Esophagus (tissue), 2 donors: Measurements from ENCODE around the gene ADAMTS1. TPM values are rescaled to one million over a fixed set of nuclear protein-coding genes. Genes with fewer than 3 reads are reported as not detected.
A peak's percentile ranks its signal among the peaks of the same experiment; 100 is the strongest.
"Not testable (repeated sequence)": the region's sequence is repeated elsewhere in the genome, so short reads cannot be mapped to it uniquely, and the experiment has no call there.

Source experiments
- H3K27ac ChIP-seq, 2 donors: one replicate each; pipeline ENCODE4 v1.5.1; 2013; ENCODE audit warnings: low read depth in 2 of 2, mild to moderate bottlenecking in 2 of 2, inconsistent platforms in 1 of 2, low read length in 1 of 2, moderate library complexity in 1 of 2
- H3K27me3 ChIP-seq, 2 donors: one replicate each; pipeline ENCODE4 v1.6.1; 2013; ENCODE audit warnings: low read length in 2 of 2, control low read depth in 1 of 2, mild to moderate bottlenecking in 1 of 2; ENCODE audit not compliant: insufficient read depth in 2 of 2, control insufficient read depth in 1 of 2
- H3K36me3 ChIP-seq, 2 donors: one replicate each; pipeline ENCODE4 v1.6.1; 2013; ENCODE audit warnings: low read length in 1 of 2; ENCODE audit not compliant: control insufficient read depth in 2 of 2, insufficient read depth in 2 of 2
- H3K4me1 ChIP-seq, 2 donors: one replicate each; pipeline ENCODE4 v1.6.1; 2013; ENCODE audit warnings: low read length in 1 of 2; ENCODE audit not compliant: control insufficient read depth in 2 of 2, insufficient read depth in 2 of 2
- H3K4me3 ChIP-seq, 2 donors: one replicate each; pipeline ENCODE4 v1.5.1; 2013; ENCODE audit warnings: low read length in 2 of 2, mild to moderate bottlenecking in 2 of 2, low read depth in 1 of 2, moderate library complexity in 1 of 2
- H3K9me3 ChIP-seq, 2 donors: one replicate each; pipeline ENCODE4 v1.6.1; 2013; ENCODE audit warnings: mild to moderate bottlenecking in 2 of 2, low read depth in 1 of 2, low read length in 1 of 2, moderate library complexity in 1 of 2; ENCODE audit not compliant: control insufficient read depth in 2 of 2, insufficient read depth in 1 of 2
- WGBS, 2 donors: extraction: QIAGEN DNeasy Blood & Tissue Kit; methylation state at CpG; one replicate each; pipeline ENCODE4 v1.1.7; 2013; 5-methylcytosine and 5-hydroxymethylcytosine counted together
- polyA plus RNA-seq, 2 donors: library from polyadenylated mRNA; stranded (reverse); fragments of 200-250 nt; gene quantifications; one replicate each; pipeline ENCODE4 v1.2.3, GENCODE V29; 2013
- donor health status: healthy with polysubstance abuse.
- donor health status: Bipolar disorder and iron deficiency.

ADAMTS1 gene
- polyA plus RNA-seq, 2 donors = 5.2 to 10.2 TPM

DNA sequence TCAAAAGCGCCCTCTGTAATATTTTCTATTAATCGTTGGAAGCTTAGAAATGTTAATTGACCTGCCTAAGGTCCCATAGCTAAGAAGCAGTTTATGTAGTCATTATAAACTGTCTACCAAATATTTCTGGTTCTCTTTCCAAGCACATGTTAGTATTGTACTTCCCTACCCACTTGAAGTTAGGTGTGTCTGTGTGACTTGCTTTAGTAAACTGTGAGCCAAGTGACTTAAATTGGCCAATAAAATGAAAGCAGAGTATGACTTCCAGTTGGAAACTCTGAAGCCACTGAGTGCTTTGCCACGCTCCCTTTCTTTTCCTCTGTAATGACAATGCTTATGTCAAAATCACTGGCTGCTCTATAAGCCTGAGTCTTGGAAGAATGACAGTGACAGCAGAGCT is 20.6 kb upstream of the ADAMTS1 start:
- Histone ChIP-seq H3K4me3 (no peak overlapping the region), H3K36me3 (no peaks in the 10 kb centered on the region), H3K27ac (no peak overlapping the region), H3K27me3 (no peaks in the 10 kb centered on the region), H3K4me1 (no peaks in the 10 kb centered on the region), H3K9me3 (no peaks in the 10 kb centered on the region)
- WGBS, 2 donors = 93 to 94% methylated on average over 3 of the region's 3 CpGs

DNA sequence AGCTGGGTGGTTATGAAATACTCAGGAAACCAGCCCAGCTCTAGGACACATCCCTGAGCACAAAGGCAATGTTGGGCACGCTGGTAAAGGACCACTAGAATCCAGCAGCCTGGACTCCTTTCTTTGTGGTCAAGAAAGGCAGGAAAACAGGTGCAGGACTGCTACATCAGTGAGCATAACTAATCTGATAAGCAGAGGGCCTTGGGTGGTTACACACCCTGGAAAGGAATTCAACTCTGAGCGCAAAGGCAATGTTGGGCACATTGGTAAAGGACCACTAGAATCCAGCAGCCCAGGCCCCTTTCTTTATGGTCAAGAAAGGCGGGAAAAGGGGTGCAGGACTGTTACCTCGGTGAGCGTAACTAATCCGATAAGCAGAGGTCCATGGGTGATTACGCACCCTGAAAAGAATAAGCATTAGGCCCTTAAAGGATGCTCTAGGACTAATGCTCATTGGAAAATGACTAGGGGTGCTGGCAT is 11.7 kb upstream of the ADAMTS1 start:
- not testable (repeated sequence) for H3K36me3 ChIP-seq, H3K4me1 ChIP-seq, H3K4me3 ChIP-seq, H3K27ac ChIP-seq, H3K9me3 ChIP-seq, H3K27me3 ChIP-seq
- 92 to 95% methylated on average over 7 of the region's 7 CpGs for WGBS, 2 donors

DNA sequence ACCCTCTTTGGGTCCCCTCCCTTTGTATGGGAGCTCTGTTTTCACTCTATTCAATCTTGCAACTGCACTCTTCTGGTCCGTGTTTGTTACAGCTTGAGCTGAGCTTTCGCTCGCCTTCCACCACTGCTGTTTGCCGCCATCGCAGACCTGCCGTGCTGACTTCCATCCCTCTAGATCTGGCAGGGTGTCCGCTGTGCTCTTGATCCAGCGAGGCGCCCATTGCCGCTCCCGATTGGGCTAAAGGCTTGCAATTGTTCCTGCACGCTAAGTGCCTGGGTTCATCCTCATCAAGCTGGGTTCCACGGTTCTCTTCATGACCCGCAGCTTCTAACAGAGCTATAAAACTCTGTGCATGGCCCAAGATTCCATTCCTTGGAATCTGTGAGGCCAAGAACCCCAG is 9.5 kb upstream of the ADAMTS1 start:
- 94 to 97% methylated on average over 14 of the region's 14 CpGs for WGBS, 2 donors
- H3K27me3 ChIP-seq, H3K9me3 ChIP-seq, H3K27ac ChIP-seq, H3K4me1 ChIP-seq, H3K36me3 ChIP-seq, H3K4me3 ChIP-seq: not testable (repeated sequence)

DNA sequence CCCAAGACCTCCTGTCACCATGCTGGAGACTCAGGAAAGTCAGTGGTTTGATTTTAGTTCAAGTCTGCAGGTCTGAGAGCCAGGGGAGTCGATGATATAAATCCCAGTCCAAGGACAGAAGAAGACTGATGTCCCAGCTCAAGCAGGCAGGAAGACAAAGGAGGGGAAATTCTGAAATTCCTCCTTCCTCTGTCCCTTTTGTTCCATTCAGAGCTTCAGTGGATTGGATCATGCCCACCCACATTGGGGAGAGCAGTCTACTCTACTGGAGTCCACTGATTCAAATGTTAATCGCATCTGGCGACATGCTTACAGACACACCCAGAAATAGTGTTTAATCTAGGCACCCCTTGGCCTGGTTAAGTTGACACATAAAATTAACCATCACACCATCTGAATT is 7.2 kb upstream of the ADAMTS1 start:
- Histone ChIP-seq H3K9me3 (no peaks in the 10 kb centered on the region), H3K4me1 (no peaks in the 10 kb centered on the region), H3K4me3 (no peak overlapping the region), H3K27me3 (no peaks in the 10 kb centered on the region), H3K27ac (no peak overlapping the region), H3K36me3 (no peaks in the 10 kb centered on the region)
- WGBS, 2 donors = 86 to 92% methylated on average over 3 of the region's 3 CpGs

DNA sequence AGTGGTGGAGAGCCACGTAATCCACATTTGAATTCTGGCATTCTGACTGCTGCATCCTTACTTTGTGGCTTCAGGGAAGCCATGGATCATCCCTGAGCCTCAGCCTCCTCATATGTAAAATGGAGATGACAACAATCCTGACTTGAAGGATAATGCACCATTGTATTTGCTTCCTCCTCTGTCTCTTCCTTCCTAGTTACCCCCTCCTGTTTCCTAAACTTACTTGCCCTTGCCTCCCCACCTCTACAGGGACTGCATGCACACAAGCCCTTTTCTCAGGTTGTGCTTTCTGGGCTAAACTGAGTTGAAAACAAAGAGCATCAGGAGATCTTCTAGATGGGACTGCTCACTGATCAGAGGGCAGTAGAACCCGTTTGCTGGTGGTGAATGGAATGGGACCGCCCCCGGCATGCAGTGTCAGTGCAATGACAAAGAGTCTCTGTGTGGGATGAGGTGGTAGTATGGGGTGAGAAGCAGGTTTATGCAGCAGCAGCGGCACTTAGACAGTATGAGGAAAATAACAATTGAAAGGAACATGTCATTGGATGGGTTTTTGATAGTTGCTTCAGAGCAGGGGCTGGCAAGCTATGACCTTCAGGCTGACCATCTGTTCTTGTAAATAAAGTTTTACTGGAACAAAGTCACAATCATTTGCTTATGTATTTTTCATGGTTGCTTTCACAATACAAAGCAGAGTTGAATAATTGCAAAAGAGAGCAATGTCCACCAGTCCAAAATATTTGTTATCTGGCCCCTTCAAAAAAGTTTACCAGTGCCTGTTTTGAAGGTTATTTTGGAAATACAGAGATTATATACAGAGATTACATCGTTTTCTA is 6.1 kb upstream of the ADAMTS1 start:
- Histone ChIP-seq H3K27ac (no peak overlapping the region), H3K27me3 (no peaks in the 10 kb centered on the region), H3K4me3 (no peak overlapping the region), H3K36me3 (no peaks in the 10 kb centered on the region), H3K9me3 (no peaks in the 10 kb centered on the region), H3K4me1 (no peaks in the 10 kb centered on the region)
- 73 to 81% methylated on average over 6 of the region's 6 CpGs for WGBS, 2 donors

DNA sequence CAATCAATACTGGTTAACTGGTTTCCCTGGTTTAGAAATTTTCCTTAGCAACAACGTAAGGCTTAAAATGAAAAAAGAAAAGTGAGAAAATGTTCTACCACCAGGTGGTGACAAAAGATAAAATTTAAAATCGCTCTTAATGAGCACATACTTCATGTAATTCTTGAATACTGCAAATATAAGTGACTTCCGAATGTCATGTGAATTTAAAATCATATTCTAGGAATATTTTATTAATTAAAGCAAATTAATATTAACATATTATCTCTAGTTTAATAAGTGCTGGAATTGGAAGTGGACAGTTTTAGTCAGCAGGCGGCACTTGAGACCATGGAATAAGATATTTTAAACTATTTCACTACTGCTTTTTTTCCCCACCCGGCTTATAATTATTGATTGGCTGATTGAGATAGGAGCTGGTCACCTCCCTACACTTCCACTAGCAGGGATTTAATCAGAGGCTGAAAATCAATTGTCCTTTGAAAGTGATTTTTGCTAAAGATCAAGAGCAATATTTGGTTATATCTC is 5.0 kb upstream of the ADAMTS1 start:
- H3K36me3 ChIP-seq = no peaks in the 10 kb centered on the region
- no peaks in the 10 kb centered on the region for H3K27me3 ChIP-seq
- WGBS, 2 donors = 14 to 16% methylated on average over 5 of the region's 5 CpGs
- H3K4me3 ChIP-seq = no peak overlapping the region
- H3K27ac ChIP-seq = no peak overlapping the region
- H3K9me3 ChIP-seq = no peaks in the 10 kb centered on the region
- H3K4me1 ChIP-seq = peaks cover 0 to 3% of the 10 kb centered on the region in 2 donors

DNA sequence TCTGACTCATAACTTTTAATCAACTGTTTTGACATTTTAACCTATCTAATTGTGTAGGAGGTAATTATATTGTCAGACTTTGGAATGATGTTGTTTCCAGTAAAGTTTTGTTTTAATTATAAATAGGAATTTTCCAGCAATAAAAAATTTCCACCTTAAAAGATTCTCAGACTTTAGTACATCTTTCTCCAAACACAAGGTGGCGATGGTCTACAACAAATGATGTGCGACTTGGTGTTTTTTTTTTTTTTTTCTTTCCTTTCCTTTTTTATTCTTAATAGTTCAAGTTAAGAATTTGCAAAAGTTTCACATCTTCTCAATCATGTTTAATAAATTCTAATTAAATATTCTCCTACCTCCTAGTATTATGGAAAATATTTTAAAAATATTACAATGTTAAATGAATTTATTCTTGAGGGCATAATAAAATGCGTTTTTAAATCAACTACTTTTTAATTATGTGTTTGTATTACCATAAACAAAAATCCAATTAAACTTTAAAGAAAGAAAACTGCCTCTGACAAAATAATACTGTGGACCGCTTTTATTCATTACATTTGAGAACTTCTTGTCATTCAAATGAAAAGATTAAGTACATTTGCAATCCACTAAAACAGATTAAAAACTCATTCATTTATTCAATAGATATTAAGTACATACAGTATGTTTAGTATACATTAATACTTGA is 4.4 kb upstream of the ADAMTS1 start:
- no peak overlapping the region for H3K27ac ChIP-seq
- no peaks in the 10 kb centered on the region for H3K27me3 ChIP-seq
- H3K4me1 ChIP-seq = peaks cover 0 to 3% of the 10 kb centered on the region in 2 donors
- H3K36me3 ChIP-seq = no peaks in the 10 kb centered on the region
- H3K9me3 ChIP-seq = no peaks in the 10 kb centered on the region
- WGBS, 2 donors = 9 to 10% methylated on average over 4 of the region's 4 CpGs
- H3K4me3 ChIP-seq = no peak overlapping the region

DNA sequence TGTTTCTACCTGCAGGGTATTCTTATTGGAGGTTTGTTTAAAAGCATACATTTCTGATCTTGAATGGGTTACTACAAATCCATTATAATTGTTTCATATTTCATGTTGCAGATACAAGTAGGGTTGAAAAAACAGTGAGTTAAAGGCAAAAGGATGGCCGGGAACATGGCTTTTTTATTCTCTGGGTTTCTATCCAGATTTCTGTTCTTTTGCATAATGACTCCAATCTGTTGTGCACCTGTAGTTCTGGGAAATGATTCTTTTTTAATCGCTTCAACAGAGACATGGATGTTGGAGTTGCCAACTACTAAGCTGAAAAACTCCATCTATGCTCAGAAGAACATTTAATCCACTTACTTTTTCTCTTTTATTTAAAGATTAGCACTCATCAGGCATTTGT is 2.7 kb upstream of the ADAMTS1 start:
- Histone ChIP-seq H3K4me1 (peaks cover 3 to 5% of the 10 kb centered on the region in 2 donors), H3K27ac (no peak overlapping the region), H3K9me3 (no peaks in the 10 kb centered on the region), H3K36me3 (no peaks in the 10 kb centered on the region), H3K4me3 (no peak overlapping the region), H3K27me3 (no peaks in the 10 kb centered on the region)
- WGBS, 2 donors = 46 to 51% methylated on average over 2 of the region's 2 CpGs

DNA sequence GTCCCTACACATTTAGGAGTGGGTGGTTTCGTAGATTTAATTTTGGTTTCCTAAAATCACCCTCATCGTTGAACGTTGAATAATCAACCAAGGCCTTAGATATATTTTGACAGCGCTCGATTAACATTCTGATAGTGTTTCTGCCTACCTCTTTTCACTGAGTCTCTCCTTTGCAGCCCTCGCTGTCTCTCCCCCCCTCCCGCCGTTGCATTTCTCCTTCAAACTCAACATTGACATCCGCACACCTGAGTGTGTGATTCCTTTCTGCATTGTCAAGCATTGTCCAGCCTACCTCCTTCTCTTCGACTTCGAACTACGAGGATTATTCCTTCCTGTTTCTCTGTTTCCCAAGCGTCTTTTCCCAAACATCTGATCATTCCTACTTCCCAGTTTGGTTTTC is 1.8 kb upstream of the ADAMTS1 start:
- peaks cover 3 to 5% of the 10 kb centered on the region in 2 donors for H3K4me1 ChIP-seq
- peak overlapping the region in 1 of 2 donors; percentile 56 for H3K4me3 ChIP-seq
- peaks cover 0 to 3% of the 10 kb centered on the region in 2 donors for H3K36me3 ChIP-seq
- H3K9me3 ChIP-seq = no peaks in the 10 kb centered on the region
- H3K27me3 ChIP-seq = no peaks in the 10 kb centered on the region
- peak overlapping the region; percentile 35 to 82 for H3K27ac ChIP-seq
- WGBS, 2 donors = 41 to 43% methylated on average over 13 of the region's 13 CpGs
